Right hindlimb (tissue), 1 donor: ENCODE results near the gene ZNF335.
"Not testable (repeated sequence)": the region's sequence is repeated elsewhere in the genome, so short reads cannot be mapped to it uniquely, and the experiment has no call there.

Source experiments
- DNase-seq: peaks from one replicate; pipeline ENCODE4 v3.0.0-alpha.2; 2018

The ZNF335 gene

DNA sequence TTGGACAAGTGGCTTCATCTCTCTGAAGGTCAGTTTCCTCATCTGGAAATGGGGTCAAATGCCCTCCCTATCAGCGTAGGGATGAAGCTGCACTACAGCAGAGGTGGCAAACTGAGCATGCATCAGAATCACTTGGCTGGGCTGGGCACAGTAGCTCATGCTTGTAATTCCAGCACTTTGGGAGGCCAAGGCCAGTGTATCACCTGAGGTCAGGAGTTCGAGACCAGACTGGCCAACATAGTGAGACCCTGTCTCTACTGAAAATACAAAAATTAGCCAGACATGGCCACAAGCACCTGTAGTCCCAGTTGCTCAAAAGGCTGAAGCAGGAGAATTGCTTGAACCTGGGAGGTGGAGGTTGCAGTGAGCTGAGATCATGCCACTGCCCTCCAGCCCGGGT, 30.0 kb upstream of the ZNF335 start:
- DNase-seq = no peak

DNA sequence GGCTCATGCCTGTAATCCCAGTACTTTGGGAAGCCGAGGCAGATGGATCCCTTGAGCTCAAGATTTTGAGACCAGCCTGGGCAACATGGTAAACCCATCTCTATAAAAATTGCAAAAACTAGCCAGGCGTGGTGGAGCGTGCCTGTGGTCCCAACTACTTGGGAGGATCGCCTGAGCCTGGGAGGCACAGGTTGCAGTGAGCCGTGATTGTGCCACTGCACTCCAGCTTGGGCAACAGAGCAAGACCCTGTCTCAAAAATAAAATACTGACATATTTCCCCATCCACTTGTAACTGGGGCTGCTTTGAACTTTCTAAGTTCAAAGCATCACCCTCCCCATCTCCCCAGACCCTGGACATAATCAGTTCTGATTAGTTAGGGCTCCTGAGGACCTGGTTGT, 29.5 kb upstream of the ZNF335 start:
- DNase-seq = no peak

DNA sequence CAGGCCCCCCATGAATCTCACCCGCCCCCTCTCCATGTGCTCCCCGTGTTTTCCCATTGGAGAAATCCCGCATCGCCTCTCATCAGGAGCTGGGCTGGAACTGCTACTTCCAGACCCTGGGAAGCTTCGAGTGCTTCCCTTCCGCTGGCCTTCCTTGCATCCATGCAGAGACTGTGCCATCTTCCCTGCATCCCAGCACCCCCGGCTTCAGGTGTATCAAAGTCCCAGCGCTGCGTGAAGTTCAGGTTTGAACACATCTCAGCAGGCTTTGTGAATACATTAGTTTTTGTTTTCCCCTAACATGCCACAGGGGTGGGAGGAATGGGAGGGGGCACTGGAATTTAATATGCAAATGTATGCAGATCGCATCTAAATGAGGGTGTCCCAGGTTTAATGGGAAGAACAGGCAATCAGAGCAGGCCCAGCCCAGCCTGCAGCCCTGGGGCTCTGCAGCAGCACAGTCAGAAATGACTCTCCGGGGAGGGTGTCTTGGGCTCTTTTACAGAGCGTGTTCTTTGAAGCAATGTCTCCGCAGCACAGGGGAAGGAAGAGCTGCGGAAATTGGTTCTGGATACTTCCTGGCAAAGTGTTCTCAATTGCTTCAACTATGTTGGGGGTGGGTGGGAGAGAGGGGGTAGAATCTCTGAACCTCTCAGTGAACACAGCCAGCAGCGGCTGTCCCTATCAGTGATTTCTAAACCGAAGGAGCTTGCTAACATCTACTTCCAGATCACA, 28.4 kb upstream of the ZNF335 start:
- no peak for DNase-seq

DNA sequence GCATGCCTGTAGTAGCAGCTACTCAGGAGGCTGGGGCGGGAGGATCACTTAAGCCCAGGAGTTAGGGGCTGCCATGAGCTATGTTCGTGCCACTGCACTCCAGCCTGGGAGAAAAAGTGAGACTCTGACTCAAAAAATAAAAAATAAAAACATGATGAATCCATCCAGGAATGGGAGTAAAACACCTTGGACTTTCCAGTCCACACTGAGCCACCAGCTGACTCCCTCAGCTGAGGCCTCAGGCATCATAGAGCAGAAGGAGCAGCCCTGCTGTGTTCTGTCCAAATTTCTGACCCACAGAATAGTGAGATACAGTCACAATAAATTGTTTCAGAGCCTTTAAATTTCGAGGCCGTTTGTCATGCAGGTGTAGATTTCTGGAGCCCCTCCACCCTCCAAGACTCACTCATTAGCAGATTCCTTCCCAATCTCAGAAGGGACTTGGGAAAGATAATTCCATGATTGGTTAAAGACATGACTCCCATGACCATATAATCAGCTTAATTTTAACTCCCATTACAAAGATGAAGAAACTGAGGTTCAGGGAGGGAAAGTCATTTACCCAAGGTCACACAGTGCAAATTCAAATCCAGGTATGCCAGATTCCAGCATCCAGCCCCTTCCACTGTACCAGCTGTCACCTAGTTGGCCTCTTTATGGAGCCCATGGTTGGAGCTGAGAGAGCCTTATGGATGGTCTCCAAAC, 27.7 kb upstream of the ZNF335 start:
- no peak for DNase-seq

DNA sequence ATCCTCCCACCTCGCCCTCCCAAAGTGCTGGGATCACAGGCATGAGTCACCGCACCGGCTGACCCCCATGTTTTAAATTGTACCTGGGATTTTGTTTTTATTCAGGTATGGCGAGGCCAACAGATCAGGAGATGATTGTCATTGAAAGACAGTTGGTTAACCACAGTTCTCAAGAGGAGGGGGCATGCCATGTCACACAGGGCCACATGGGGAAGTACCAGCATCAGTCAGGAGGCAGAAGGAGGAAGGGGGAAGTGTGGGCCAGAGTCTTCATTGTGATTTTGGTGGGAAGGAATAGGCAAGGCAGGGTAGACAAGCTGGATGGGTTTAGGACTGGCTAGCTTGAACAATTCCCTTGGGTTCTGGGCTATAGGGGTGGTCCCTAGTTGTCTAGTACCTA, 26.8 kb upstream of the ZNF335 start:
- no peak for DNase-seq

DNA sequence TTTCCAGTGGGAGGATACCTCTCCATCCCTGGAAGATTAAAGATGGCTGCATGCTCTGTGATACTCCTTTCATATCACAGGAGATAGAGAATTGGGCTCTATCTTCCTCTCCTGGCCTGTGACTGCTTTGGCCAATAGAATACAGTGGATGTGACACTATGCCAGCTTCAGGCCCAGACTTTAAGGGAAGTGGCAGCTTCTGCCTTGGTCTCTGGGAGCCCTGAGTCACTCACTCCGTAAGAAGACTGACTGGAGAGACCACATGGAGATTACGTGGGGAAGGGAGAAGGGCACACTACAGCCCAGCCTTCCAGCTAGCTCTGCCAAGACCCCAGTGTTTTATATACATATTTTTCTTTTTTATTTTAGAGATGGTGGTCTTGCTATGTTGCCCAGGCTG, 26.3 kb upstream of the ZNF335 start:
- no peak for DNase-seq

DNA sequence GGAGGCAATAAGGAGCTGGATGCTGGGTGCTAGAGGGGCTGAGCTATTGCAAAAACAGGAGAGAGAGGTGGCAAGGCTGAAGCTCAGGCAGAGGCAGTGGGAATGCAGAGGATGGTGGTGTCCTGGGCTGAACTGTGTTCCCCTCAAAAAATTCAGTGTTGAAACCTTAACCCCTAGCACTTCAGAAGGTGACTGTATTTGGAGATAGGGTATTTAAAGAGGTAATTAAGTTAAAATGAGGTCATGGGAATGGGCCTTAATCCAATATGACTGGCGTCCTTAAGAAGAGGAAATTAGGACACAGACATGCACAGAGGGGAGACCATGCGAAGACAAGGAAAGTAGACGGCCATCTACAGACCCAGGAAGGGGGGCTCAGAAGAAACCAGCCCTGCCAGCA, 25.2 kb upstream of the ZNF335 start:
- no peak for DNase-seq

DNA sequence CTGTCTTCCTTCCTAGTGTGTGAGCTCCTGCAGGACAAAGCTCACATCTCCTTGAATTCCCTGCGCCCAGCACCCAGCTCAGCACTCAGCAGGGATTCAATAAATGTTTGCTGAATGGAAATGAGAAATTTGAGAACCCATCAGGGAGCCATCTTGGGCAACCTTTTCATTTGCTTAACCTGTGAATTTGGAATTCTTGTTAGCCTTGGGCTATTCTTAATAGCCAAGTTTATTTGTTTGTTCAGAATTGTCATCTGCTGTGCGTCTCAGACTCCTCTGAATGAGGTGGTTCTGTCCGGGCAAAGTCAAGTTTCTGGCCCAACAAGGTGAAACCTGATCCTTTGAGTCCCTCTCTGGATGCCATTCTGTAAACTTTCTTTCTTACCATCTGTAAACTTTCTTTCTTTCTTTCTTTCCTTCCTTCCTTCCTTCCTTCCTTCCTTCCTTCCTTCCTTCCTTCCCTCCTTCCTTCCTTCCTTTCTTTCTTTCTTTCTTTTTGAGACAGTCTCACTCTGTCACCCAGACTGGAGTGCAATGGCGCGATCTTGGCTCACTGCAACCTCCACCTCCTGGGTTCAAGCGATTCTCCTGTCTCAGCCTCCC, 23.6 kb upstream of the ZNF335 start:
- DNase-seq = not testable (repeated sequence)

DNA sequence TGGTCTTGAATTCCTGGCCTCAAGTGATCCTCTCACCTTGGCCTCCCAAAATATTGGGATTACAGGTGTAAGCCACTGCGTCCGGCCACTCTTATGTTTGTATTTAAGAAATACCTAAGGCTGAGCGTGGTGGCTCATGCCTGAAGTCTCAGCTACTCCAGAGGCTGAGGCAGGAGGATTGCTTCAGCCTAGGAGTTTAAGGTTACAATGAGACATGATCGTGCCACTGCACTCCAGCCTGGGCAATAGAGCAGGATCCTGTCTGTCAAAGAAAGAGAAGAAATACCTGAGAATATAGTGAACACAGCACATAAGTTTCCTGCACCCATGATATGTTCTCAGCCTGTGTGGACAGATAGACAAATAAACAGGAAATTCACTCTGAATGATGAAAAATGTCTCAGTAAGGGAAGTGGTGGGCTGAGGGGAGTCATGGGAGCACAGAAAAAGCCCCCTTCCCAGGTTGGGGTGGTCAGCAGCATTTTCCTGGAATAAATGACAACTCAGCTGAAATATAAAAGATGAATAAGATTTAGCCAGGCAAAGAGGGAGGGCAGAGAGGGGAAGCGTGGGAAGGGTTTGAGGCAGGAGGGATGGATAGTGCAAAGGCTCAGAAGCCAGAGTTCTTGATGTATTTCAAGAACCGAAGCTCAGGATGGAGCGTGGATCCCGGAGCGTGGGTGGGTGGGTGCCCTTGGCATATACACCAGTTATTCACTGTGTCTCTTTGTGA, 22.9 kb upstream of the ZNF335 start:
- no peak for DNase-seq

DNA sequence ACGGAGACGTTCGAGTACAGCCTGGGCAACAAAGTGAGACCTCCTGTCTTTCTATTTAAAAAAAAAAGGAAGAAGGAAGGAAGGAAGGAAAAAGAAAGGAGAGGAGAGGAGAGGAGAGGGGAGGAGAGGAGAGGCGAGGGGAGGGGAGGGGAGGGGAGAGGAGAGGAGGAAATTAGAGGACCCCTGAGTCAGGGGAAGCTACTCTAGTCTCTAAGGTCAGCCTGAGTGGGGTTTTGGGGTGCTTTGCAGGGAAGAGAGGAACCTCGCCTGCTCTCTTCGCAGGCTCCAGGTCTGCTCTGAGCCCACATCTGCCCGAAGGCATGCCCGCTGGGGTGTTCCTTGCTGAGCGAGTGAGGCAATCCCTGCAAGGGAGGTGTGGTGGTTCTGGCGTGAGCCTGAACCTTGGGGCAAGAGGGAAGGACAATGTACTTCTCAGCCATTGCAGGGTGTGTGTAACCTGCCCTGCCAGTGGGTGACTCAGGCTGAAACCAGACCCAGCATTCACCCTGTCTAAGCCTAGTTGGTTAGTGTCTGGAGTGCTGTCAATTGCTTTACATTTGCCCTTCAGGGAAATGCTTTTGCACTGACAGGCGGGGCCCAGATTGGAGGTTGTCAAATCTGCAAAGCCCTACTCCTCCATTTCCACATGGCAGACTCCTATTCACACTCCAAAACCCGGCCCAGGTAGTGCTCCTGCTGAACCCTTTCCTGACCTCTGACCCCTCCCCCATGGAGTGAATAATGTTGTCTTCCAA, 21.4 kb upstream of the ZNF335 start:
- no peak for DNase-seq

DNA sequence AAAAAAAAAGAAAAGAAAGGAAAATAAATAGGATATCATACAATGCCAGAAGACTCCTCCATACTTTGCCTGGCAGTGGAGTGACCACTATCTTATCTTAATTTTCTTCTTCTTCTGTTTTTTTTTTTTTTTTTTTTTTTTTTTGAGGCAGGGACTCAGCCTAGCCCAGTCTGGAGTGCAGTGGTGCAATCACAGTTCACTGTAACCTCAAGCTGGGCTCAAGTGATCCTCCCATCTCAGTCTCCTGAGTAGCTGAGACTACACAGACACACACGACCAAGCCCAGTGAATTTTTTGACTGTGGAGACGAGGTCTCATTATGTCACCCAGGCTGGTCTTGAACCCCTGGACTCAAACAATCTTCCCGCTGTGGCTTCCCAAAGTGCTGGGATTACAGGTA, 19.6 kb upstream of the ZNF335 start:
- DNase-seq = no peak

DNA sequence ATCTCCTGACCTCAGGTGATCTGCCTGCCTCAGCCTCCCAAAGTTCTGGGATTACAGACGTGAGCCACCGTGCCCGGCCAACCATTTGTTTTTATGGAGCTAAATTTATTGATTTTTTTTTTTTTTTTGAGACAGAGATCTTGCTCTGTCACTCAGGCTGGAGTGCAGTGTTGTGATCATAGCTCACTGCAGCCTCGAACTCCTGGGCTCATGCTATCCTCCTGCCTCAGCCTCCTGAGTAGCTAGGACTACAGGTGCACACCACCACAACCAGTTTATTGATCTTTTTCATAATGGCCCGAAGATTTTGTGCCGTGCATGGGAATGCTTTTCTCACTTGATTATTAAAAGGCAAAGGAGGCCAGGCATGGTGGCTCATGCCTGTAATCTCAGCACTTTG, 16.8 kb upstream of the ZNF335 start:
- not testable (repeated sequence) for DNase-seq

DNA sequence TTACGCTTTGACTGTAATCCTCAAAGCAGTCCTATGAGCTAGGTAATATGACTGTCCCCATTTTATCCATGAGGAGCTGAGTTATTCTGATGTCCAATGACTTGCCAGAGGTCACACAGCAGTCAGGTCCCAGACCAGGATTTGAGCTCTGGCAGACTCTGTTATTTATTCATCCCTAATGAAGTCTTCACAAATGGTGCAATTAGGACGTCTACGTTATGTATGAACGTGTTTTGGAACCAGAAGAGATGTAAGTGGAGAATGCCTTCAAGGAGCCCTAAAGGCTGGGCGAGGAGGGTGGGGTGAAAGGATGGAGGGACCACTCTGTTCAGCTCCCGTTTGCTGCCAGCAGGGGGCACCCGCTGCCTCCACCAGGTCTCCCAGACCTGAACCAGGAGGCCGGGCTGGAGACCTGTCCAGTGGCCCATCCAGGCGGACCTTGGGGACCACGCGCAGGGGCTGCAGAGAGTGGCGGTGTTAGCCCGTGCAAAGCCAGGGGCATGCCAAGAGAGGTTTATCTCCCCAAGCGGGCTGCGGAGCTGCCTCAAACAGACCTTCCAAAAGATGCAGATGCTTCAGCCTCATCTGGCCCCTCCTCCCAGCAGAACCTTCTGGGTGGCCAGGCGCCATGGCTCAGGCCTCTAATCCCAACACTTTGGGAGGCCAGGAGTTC, 15.2 kb upstream of the ZNF335 start:
- peak; percentile 63 for DNase-seq

DNA sequence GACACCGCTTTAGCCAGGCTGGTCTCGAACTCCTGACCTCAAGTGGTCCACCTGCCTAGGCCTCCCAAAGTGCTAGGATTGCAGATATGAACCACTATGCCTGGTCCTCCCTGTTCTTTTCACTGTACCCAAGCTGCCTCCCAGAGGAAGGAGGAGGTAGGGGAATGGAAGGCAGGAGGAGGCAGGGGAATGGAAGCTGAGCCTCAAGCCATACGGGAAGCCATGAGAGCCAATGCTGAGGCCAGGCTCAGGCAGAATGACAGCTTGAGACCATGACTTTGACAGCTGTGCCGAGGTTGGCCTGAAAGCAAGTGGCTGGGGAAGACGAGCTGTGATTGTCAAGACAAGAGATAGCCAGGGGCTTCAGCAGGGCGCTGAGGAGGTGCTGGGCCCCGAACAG, 13.6 kb upstream of the ZNF335 start:
- DNase-seq = no peak

DNA sequence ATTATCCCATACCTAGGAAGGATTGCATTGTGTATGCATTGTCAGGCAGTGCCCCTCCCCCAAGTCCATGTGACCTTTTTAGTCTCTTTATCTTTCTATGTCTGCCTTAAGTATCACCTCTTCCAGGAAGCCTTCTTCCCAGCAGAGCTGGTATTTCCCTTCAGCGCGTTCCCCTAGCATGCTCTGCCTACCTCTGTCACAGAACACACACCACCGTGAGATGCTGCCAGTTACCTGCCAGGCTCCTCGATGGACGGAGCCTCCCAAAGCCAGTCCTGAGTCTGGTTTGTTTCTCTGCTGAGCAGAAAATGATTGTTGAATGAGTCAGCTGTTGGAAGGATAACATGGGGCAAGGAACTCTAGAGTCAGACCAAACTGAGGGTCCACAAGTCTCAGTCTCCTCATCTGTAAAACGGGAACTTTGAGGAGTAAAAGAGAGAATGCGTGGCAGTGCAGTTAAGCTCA, 11.3 kb upstream of the ZNF335 start:
- DNase-seq = no peak

DNA sequence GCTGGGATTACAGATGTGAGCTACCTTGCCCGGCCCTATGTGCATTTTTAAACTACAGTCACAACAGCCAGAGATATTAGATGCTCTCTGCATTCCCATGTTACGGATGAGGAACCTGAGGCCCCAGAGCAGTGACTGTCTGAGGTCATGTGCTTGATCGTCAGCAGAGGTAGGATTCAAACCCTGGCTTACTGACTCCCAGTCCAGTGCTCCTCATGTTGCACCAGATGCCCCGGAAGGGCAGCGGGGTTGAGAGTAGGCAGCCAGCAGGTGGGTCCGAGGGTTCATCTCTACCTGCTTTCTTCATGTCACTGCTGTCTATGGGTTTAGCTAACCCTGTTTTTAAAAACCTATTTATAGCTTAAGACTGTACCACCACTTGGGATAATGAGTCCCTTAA, 9.3 kb upstream of the ZNF335 start:
- DNase-seq = no peak

DNA sequence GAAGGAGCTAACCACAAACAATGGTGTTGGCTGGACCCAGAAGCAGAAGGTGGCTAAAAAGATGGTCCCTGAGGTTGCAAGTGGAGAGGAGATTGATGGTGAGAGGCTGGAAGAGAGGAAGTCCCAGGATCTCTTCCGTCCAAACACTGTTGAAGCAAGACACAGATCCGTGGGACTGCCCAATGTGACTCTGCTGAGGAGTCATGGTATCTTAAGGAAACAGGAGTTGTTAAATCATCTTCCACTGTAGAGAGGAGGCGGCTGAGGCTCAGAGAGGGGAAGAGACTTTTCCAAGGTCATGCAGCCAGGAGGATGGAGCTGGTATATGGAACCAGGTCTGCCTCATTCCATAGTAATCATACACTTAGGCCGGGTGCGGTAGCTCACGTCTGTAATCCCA, 4.1 kb upstream of the ZNF335 start:
- no peak for DNase-seq

DNA sequence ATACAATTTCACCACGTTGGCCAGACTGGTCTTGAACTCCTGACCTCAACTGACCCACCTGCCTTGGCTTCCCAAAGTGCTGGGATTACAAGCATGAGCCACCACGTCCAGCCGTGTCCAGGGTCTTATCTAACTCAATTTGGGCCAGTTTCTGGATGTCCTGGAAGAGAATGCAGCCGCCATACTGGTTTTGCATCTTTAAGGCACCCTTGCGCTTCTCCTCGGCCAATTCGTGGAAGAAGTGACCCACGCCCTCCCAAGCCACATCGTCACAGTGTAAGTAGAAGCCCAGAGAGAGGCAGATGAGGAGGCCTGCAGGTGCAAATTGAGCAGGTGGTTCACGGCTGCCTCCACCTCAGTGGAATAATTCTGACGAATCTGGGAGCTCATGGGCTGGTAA, 3.7 kb upstream of the ZNF335 start:
- no peak for DNase-seq

DNA sequence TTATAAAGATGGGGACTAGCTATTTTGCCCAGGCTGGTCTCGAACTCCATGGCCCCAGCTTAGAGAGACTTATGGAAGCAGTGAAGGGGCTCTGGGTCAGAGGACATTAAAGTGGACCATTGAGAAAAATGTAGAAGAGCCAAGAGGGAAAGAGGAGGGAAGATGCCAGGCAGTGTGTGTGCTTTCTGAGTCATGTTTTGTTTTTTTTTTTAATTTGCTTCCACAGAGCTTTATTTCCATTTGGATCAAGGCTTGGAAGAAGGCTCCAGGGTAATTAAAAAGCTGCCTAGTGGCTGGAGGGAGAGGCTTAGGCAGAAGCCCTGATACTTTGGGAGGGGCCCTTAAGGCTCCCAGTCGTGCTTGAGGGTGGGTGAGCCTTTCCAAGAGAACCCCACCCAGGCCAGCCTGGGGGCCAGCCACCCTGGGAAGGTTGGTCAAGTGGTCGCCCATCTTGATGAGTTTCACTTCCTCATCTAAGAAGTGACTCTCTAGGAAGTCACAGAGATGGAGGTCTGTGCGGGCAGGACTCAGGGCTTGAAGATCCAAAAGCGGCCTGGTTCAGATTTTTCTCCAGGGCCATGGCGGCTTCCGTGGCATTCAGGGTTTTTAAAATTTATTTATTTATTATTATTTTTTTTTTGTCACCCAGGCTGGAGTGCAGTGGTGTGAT, 3.0 kb upstream of the ZNF335 start:
- no peak for DNase-seq

DNA sequence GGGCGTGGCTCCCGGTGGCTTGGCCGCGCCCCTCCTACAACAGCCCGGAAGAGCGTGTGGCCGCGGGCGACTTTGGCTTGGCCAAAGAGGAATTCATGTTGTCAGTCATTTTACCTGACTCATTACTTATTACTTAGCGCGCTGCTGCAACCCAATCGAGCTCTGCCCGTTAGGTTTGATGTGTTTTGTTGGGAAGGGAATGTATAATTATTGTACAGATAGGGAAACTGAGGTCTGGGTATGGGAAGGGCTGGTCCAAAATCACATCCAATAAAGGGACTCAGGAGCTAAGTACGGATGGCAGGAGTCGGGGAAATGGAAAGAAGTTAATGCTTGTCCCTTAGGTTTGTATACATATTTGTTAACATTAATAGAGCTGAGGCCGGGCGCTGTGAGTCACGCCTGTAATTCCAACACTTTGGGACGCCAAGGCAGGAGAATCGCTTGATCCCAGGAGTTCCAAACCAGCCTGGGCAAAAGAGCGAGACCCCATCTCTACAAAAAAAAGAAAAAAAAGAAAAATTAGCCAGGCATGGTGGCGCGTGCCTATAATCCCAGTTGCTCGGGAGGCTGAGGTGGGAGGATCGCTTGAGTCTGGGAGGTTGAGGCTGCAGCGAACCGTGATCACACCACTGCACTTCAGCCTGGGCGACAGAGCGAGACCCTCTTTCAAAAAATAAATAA, 639 bp upstream of the ZNF335 start:
- no peak for DNase-seq

DNA sequence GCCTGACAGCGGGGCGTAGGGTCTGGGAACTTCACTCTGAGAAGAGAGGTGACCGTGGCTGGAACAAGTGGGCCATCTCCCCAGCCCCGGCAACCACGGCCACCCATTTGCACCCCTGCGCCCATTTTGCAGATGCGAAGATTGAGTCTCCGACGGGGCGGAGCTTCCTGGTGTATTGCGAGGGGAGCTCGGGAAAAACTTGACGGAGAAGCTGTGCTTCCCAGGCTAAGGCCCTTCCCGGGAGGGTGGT, 653 bp downstream of the ZNF335 start:
- DNase-seq = no peak
